ENCODE data around the gene LRP8.

DNA sequence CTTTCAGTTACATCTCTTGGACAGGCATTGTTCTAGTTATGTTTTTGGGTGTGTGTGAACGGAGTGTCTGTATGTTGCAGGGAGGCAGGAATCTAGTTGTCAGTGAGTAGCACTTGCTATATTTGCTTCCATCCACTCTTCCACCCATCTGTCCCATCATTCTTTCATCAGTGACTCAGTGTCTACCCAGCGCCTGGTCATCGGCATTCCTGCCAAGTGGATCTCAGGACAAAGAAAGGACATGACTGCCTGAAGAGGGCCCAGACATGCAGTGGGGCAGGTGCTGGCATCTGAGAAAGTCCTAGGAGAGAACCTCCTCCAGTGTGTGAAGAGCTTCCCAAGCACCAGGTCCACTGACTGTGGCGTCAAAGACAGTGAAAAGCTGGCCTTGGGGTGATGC lies 62.3 kb downstream of the LRP8 start:
- TF ChIP-seq, protein P1, sequence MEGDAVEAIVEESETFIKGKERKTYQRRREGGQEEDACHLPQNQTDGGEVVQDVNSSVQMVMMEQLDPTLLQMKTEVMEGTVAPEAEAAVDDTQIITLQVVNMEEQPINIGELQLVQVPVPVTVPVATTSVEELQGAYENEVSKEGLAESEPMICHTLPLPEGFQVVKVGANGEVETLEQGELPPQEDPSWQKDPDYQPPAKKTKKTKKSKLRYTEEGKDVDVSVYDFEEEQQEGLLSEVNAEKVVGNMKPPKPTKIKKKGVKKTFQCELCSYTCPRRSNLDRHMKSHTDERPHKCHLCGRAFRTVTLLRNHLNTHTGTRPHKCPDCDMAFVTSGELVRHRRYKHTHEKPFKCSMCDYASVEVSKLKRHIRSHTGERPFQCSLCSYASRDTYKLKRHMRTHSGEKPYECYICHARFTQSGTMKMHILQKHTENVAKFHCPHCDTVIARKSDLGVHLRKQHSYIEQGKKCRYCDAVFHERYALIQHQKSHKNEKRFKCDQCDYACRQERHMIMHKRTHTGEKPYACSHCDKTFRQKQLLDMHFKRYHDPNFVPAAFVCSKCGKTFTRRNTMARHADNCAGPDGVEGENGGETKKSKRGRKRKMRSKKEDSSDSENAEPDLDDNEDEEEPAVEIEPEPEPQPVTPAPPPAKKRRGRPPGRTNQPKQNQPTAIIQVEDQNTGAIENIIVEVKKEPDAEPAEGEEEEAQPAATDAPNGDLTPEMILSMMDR (IDR thresholded peaks at IDR 0.05) = no peak
- TF ChIP-seq, protein P2, sequence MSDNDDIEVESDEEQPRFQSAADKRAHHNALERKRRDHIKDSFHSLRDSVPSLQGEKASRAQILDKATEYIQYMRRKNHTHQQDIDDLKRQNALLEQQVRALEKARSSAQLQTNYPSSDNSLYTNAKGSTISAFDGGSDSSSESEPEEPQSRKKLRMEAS (IDR thresholded peaks at IDR 0.05; ENCODE audit: low read depth) = no peak
- no peak for TF ChIP-seq EP300 (IDR thresholded peaks at IDR 0.05; ENCODE audit: borderline replicate concordance in 1 of 2, low read depth in 1 of 2, low read length in 1 of 2)
- no peak for TF ChIP-seq FOXJ3 (CRISPR knock-in tag; IDR thresholded peaks at IDR 0.05)

All from SK-N-SH (cell line).